Mesothelial cell of epicardium (in vitro differentiated cells): Measurements from ENCODE around the gene SYNPO2L. TPM values are rescaled to one million over a fixed set of nuclear protein-coding genes. Genes with fewer than 3 reads are reported as not detected.
"Not testable (repeated sequence)": the region's sequence is repeated elsewhere in the genome, so short reads cannot be mapped to it uniquely, and the experiment has no call there.

ENCODE experiments used
- DNase-seq, 2 experiments: peaks; one replicate each; pipeline ENCODE4 v3.0.0; 2021; ENCODE audit warnings: low spot score in 2 of 2; ENCODE audit not compliant: unreplicated experiment in 2 of 2
- H3K27ac Mint-ChIP-seq: 2 replicates; pipeline ENCODE4 v1.8.0; 2021; ENCODE audit warnings: mixed read lengths
- H3K27me3 Mint-ChIP-seq: 2 replicates; pipeline ENCODE4 v1.8.0; 2021; ENCODE audit warnings: low read depth, mixed read lengths
- H3K36me3 Mint-ChIP-seq: 2 replicates; pipeline ENCODE4 v1.8.0; 2021; ENCODE audit warnings: mixed read lengths
- H3K4me1 Mint-ChIP-seq: 2 replicates; pipeline ENCODE4 v1.8.0; 2021; ENCODE audit warnings: mixed read lengths
- H3K4me3 Mint-ChIP-seq: 2 replicates; pipeline ENCODE4 v1.8.0; 2021; ENCODE audit warnings: mild to moderate bottlenecking, moderate library complexity, mixed read lengths
- H3K9me3 Mint-ChIP-seq: 2 replicates; pipeline ENCODE4 v1.8.0; 2021; ENCODE audit warnings: mixed read lengths
- CTCF ChIP-seq: fragments of 200-600 bp; sonication (generic); IDR thresholded peaks from one replicate; pipeline ENCODE4 v1.5.0; 2021; ENCODE audit warnings: antibody characterized with exemption; ENCODE audit not compliant: unreplicated experiment
- total RNA-seq: library from RNA; stranded (reverse); gene quantifications from 3 replicates; pipeline ENCODE4 v1.2.1, GENCODE V29; 2021

SYNPO2L gene
- total RNA-seq, 1 donor from 2014 or later: 0.22 TPM

GRCh38 chr10:73663621-73664020 lies 7.8 kb upstream of the SYNPO2L start:
- H3K27me3 Mint-ChIP-seq, H3K36me3 Mint-ChIP-seq, H3K4me3 Mint-ChIP-seq, DNase-seq, H3K27ac Mint-ChIP-seq, H3K9me3 Mint-ChIP-seq, H3K4me1 Mint-ChIP-seq: not testable (repeated sequence)

- not testable (repeated sequence) for H3K36me3 Mint-ChIP-seq, H3K4me1 Mint-ChIP-seq, H3K27ac Mint-ChIP-seq, H3K27me3 Mint-ChIP-seq, H3K9me3 Mint-ChIP-seq, H3K4me3 Mint-ChIP-seq, DNase-seq
These were observed 6.9 kb upstream of the SYNPO2L start for GRCh38 chr10:73662705-73663104.

GRCh38 chr10:73655257-73655989 lies 406 bp downstream of the SYNPO2L start:
- TF ChIP-seq CTCF: no peak
- no peaks in the 10 kb centered on the region for H3K4me1 Mint-ChIP-seq
- H3K36me3 Mint-ChIP-seq: no peaks in the 10 kb centered on the region
- H3K9me3 Mint-ChIP-seq: no peaks in the 10 kb centered on the region
- H3K27me3 Mint-ChIP-seq: no peaks in the 10 kb centered on the region
- no peak for DNase-seq
- H3K4me3 Mint-ChIP-seq: no peak overlapping the region
- no peak overlapping the region for H3K27ac Mint-ChIP-seq

- H3K27ac Mint-ChIP-seq: no peak overlapping the region
- TF ChIP-seq CTCF: no peak
- H3K36me3 Mint-ChIP-seq: no peaks in the 10 kb centered on the region
- no peak overlapping the region for H3K4me3 Mint-ChIP-seq
- no peak for DNase-seq
- no peaks in the 10 kb centered on the region for H3K9me3 Mint-ChIP-seq
- no peaks in the 10 kb centered on the region for H3K27me3 Mint-ChIP-seq
- peaks cover 9% of the 10 kb centered on the region for H3K4me1 Mint-ChIP-seq
These were observed 2.1 kb downstream of the SYNPO2L start for GRCh38 chr10:73653701-73654100.

GRCh38 chr10:73653195-73653594 lies 2.6 kb downstream of the SYNPO2L start:
- no peaks in the 10 kb centered on the region for H3K27me3 Mint-ChIP-seq
- DNase-seq: no peak
- no peak overlapping the region for H3K4me3 Mint-ChIP-seq
- no peak overlapping the region for H3K27ac Mint-ChIP-seq
- TF ChIP-seq CTCF: no peak
- no peaks in the 10 kb centered on the region for H3K36me3 Mint-ChIP-seq
- no peaks in the 10 kb centered on the region for H3K9me3 Mint-ChIP-seq
- H3K4me1 Mint-ChIP-seq: peaks cover 12% of the 10 kb centered on the region

GRCh38 chr10:73650537-73651331 lies 5.1 kb downstream of the SYNPO2L start:
- no peak for TF ChIP-seq CTCF
- H3K27me3 Mint-ChIP-seq: no peaks in the 10 kb centered on the region
- no peak overlapping the region for H3K27ac Mint-ChIP-seq
- H3K4me1 Mint-ChIP-seq: peaks cover 12% of the 10 kb centered on the region
- no peak for DNase-seq
- H3K4me3 Mint-ChIP-seq: no peak overlapping the region
- H3K36me3 Mint-ChIP-seq: no peaks in the 10 kb centered on the region
- H3K9me3 Mint-ChIP-seq: no peaks in the 10 kb centered on the region
